ENCODE measurements around the gene NAMPT.
"Not testable (repeated sequence)": the region's sequence is repeated elsewhere in the genome, so short reads cannot be mapped to it uniquely, and the experiment has no call there.

NAMPT gene

GRCh38 chr7:106304568-106304967 lies 19.8 kb upstream of the NAMPT start:
- DNase-seq: no peak

GRCh38 chr7:106298631-106299030 lies 13.8 kb upstream of the NAMPT start:
- not testable (repeated sequence) for DNase-seq

GRCh38 chr7:106298155-106298554 lies 13.4 kb upstream of the NAMPT start:
- DNase-seq: not testable (repeated sequence)

- no peak for DNase-seq
Measured at GRCh38 chr7:106294334-106294733, 9.6 kb upstream of the NAMPT start.

DNA sequence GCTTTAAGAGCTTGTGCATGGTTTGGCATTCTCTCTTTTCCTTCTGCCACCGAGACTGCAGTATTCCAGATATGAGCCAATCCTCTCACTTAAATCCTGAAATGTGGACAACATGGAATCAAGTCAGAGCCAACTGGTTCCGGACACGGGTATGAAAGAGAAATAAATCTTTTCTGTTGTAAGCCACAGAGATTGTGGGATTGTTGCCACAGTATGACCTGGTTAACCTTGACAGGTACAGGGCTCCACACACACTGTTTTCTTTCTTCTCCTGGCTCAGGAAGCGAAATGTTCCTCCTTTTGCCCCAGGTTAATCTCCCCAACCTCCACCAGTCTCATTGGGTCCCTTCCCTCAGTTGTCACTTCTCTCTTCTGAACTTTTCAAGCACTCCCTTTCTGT lies 6.5 kb upstream of the NAMPT start:
- no peak for DNase-seq

- DNase-seq: no peak
Measured at GRCh38 chr7:106290319-106290718, 5.5 kb upstream of the NAMPT start.

GRCh38 chr7:106289848-106290247 lies 5.1 kb upstream of the NAMPT start:
- no peak for DNase-seq

DNA sequence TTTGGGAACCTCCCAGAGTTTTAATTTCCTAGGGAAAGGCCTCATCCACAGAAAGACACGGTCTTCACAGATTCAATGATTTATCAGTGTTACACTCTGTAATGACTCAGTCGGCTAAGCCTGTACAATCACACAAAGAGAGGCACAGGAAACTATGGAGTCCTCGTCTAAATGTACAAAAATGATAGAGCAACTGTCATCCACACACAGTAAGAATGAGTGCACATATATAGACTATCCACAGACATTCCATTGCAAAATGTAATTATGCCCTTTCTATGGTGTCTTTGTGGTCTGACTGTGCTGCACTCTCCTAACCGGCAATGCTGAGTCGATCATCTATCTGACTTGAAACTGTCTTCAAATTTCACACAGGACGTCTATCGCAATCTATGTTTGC lies 3.5 kb upstream of the NAMPT start:
- no peak for DNase-seq

GRCh38 chr7:106287786-106288185 lies 3.0 kb upstream of the NAMPT start:
- no peak for DNase-seq

- DNase-seq: peak in 2 of 56 donors; percentile 0 to 38
Measured at GRCh38 chr7:106285855-106286492, 1.2 kb upstream of the NAMPT start.

GRCh38 chr7:106285051-106285854 lies 470 bp upstream of the NAMPT start:
- DNase-seq: peak; percentile 61 to 99 (median 93)

DNA sequence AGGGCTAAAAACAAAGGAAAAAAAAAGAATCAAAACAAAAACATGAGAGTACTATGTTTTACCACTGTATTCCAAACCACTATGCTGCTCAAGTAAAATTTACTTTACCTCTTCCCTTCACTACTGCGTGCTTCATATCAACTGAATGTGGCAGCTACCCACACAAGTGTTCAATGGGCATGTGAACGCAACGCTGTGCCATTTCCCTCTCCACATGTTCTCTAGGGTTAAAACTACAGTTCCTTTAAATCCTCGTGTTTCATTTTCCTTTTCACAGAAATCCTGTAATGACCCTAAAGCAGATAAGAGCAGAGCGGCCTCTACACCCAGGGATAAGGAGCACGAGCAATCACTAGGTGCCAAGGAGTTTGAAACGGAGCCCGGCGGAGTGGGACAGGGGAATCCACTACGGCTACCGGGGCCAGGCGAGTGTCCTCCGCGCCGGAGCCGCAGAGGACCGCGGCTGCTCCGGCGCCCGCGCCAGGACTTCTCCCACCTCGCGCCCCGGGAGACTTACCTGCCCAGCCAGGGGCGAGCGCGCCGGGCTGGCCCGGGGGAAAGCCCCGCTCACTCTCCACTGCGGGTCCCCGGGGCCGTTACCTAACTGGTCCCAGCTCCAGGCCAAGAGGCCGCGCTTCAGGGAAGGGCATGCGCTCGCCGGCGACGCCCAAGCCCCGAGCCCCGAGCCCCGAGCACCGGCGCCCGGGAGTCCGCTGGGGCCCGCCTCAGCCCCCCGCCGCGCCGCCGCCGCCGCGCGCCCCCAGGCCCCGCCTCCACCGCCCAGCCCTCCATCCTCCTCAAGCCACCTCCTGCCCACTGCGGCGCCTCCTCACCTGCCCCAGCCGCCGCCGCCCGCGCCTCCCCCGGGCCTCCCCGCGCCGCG lies 711 bp downstream of the NAMPT start:
- DNase-seq: peak in 40 of 56 donors; percentile 3 to 63 (median 38)

DNA sequence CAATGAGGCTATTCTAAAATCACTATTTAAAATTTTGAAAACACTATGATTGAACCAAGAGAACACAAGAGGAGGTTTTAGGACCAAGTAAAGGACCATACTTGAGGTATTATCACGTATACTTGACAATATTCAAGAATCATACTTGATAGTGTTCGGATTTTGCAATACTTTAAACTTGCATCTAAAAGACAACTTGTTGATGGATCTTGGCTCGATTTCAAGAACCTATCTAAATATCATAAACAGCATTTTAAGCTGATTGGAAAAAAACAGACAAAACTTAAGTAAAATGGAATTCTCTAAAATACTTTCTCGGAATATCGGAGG lies 1.3 kb downstream of the NAMPT start:
- no peak for DNase-seq

- no peak for DNase-seq
Measured at GRCh38 chr7:106282852-106283251, 1.9 kb downstream of the NAMPT start.

DNA sequence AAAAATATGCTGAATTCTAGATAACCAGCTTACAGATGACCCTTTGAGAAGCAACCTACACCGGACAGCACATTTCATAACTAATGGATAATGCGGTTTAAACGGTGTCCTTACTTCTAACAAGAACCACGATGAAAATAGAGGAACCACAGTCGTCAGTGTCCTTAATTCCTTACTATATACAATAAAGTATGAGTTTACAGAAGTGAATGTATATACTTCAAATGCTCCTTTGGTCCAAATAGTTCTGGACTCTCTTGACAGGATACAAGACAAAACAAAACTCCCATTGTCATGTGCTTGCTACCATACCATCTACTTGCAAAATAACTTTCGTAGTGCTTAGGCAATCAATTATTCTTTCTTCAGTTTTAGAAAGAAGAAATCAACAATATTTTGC lies 2.4 kb downstream of the NAMPT start:
- DNase-seq: no peak

DNA sequence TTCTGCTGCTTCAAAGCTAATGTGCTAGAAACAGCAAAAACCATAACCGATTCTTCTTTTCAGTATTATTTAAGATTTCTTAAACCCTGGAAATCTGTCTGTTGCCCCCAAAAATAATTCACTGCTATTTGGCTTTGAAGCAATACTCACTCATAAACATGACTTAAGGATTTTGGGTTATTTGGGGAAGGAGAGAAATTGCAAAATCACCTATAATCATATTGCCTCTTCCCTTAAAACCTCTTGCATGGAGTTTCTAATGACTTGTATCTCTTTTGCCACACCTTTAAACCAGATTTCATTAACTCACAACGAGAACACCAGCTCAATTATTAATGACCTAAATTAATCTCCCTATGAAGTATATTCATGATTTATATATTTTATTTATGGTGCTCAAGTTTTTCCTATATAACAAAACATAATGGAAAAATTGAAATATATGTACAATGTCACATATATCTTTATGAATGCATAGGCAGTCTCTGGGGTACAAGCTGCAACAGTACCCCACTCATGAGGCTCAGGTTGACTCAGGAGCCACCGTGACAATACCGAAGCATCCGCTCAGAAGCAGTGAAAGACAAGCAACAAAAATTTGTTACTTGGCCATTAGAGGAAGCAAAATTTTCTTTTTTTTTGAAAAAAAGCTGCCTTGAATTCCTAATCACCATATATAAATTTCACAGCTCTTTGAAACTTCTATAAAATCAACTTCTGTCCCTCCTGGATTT lies 3.0 kb downstream of the NAMPT start:
- no peak for DNase-seq

DNA sequence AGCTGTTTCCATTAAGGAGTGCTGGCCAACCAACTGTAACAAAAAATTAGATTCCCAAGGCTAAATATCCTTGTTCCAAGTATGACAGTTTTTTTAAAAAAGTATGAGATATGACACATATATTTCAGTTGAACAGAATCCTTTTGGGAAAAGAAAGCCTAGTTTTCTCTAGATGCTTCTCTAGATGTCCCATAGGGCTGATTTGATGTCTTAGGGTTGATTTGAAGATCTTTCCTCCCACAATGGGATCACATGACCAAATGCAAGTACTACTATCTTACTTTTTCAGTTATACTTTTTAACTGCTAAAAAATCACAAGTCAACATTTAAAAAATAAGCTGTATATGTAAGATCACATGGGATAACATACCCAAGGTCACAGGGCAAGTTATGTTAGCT lies 3.7 kb downstream of the NAMPT start:
- DNase-seq: no peak

DNA sequence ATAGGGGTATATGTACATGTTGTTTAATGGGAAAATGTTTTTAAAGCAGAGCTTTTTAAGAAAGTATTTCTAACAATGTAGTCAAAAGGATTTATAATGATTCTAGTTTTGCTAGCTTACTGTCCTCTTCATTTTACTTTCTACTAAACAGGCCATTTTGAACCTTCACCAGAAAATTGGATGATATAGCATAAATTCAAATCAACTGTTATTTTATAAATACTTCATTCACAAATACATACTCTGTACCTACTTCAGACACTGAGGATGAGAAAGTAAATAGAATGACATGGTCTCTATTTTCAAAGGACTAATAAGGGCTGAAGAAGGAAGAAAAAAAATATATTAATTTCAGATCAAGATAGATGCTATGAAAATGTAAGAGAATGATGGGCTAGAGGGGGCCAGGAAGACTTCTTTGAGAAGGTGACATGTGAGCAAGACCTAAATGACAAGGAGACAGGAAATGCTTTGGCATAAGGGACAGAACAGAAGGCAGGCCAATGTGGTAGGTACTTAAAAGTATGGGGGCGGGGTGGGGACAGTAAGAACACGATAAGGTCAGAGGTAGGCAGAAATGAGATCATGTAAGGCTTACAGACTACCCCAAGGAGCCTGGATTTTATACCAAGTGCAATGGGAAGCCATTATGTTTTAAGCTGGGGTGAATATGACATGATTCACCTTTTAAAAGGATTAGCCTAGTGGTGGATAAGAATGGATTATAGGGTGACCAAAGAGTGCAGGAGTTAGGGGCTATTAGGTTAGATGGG lies 5.2 kb downstream of the NAMPT start:
- no peak for DNase-seq

GRCh38 chr7:106278695-106279094 lies 6.1 kb downstream of the NAMPT start:
- no peak for DNase-seq

- no peak for DNase-seq
Measured at GRCh38 chr7:106277976-106278375, 6.8 kb downstream of the NAMPT start.

DNA sequence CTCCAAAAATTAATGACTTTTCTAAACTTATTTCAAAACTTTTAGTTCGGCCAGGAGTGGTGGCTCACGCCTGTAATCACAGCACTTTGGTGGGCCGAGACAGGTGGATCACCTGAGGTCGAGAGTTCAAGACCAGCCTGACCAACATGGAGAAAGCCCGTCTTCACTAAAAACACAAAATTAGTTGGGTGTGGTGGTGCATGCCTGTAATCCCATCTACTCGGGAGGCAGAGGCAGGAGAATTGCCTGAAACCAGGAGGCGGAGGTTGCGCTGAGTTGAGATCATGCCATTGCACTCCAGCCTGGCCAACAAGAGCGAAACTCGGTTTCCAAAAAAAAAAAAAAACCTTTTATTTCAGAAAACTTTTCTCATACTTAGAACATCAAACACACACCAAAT lies 8.3 kb downstream of the NAMPT start:
- DNase-seq: no peak

All from amygdala (tissue), 56 donors.